Measurements from ENCODE around the gene SH3BP1. TPM values are rescaled to one million over a fixed set of nuclear protein-coding genes. Genes with fewer than 3 reads are reported as not detected.

Gene SH3BP1
- polyA plus RNA-seq, 1 donor: 10.5 TPM

DNA sequence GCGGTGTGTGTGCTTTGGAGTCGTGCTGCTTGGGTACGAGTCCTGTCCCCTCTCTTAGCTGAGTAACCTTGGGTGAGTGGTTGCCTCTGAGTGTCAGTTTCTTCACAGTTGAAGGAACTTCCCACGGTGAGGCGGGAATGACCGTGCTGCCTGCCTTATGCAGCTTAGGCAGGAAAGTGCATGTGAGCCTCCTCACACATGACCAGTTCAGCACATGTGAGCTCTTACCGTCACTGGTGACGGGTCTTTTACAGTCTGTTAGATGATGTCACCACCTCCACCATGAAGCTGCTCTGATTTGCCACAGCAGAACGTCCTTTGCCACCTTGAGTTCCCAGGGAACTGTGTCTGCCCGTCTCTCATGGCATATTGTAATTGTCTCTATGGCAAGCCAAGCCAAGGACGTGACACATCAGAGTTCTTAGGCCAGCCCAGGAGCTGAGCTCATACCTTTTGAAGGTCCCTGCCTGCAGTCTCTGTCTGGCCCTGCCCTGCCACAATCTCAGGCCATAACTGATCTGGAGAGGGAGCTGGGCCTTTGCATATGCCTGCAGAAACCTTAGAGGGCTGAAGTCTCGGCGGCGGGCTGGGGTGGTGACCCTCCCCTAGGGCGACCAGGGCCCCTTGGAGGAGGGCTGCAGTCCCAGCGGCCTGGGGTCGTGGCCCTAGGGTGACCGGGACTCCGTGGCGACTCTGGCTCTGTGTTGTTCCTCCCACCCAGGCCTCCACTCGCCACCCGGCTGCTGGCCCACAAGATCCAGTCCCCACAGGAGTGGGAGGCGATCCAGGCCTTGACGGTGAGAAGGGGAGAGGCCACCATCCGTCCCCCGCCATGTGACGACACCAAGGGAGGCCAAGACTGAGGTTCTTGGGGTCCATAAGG, 23.0 kb upstream of the SH3BP1 start:
- DNase-seq (ENCODE audit: low read depth): no peak

DNA sequence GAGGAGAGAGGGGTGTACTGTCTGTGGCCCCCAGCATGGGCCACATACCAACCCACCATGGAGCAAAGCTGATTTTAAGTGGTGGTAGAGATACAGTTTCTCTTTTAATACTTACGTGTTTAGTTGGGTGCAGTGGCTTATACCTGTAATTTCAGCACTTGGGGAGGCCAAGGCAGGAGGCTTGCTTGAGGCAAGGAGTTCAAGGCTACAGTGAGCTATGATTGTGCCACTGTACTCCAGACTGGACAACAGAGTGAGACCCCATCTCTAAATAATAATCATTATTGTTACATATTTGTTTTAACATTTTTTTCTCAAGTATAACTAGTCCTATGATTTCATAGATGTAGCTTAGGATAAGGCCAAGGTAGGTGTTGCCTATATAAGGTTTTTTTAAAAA, 22.0 kb upstream of the SH3BP1 start:
- no peak for DNase-seq (ENCODE audit: low read depth)

DNA sequence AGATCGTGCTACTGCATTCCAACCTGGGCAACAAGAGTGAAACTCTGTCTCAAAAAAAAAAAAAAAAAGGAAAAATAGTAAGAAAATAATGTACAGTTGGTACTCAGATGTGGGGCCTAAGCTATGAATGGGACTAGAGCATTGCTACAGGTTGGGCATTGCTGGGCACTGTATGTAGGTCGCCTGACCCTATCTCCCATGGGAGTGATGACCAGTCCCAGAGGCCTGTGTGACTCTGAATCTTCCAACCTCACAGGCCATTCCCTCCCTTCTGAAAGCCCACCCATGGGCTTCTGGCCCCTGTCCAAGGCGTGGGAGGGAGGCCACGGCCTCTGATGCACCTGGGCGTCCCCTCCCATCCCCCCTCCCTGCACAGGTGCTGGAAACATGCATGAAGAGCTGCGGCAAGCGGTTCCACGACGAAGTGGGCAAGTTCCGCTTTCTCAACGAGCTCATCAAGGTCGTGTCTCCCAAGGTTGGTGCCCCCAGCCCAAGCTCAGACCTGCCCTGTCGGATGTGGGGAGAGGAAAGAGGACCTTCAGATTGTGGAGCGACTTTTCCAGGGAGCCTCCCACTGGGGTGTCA, 21.3 kb upstream of the SH3BP1 start:
- DNase-seq (ENCODE audit: low read depth): no peak

DNA sequence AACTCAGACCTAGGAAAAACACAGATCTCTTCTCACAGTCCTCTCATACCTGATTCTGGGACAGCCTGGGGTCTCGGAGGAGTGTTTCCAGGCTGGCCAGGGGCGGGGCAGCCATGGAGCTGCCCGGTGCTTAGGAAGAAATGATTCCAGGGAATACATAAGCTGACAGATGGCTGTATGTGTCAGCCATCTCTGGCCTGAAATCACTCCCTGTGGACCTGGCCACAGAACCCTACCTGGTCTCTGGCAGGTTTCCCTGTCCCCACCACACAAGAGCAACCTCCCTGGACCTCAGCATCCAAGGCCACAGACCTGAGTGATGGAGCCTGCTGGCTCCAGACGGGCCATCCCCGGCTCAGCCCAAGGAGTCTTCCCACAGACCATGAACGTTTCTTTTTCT, 20.8 kb upstream of the SH3BP1 start:
- DNase-seq (ENCODE audit: low read depth): no peak

DNA sequence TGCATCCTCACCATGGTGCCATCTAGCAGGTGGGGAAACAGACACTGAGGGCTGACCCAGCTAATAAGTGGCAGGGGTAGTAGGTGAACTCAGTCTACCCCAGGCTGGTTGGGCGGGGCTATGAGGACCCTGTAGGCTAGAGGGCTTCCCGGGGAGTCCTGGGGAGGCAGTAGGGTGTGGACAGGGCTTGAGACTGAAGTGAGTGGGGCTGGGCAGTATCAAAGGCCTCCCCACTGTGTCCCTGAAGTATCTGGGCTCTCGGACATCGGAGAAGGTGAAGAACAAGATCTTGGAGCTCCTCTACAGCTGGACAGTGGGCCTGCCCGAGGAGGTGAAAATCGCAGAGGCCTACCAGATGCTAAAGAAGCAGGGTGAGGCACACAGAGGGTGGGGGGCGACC, 19.5 kb upstream of the SH3BP1 start:
- no peak for DNase-seq (ENCODE audit: low read depth)

DNA sequence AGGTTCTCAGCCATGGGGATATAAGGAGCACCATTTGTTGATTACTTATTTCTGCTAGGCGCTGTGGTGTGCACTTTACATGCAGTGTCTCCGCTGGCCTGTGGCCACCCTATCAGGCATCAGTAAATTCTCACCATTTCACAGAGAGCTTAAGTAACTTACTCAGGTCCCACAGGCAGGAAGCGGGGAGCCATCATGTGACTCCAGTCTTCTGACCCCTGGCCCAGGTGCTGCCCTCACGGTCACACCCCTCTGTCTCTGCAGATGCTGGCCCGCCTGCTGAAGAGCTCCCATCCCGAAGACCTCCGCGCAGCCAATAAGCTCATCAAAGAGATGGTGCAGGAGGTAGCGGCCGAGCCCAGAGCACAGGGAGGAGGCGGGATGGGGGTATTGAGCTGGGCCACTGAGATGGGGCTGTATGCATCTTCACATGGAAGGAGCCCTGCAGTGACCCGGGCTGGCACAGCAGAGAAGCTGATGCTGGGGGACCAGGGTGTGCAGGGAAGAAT, 18.1 kb upstream of the SH3BP1 start:
- no peak for DNase-seq (ENCODE audit: low read depth)

DNA sequence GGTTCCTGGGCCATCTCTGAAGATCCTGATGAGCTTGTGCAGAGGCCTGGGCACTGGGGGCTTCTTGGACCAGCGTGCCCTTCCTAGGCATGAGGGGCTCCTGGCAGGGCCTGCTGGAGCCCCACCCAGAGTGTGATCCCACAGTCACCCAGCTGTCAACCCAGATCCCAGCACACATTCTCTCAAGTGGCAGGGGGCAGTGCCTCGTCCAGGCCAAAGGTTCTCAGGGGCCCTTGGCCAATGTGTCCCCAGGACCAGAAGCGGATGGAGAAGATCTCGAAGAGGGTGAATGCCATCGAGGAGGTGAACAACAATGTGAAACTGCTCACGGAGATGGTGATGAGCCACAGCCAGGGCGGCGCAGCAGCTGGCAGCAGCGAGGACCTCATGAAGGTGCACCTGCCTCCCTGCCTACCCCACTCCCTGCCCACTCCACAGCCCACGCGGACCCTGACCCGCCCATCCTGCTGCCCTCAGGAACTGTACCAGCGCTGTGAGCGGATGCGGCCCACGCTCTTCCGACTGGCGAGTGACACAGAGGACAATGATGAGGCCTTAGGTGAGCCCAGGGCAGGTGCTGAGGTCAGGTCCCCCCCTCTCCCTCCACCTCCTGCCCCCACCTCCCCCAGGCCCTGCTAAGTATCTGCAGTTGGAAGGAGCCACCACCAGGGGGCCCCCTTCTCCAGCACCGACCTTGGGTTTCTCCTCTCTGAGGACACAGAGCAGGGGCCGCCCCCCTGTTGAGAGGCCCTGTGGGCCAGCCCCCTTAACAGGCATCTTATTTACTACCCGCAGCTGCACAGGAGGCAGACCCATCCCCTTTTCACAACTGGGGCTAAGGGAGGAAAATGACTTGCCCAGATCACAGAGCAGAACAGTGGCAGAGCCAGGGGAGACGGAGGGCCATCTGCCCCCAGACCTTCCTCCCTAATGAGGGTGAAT, 16.1 kb upstream of the SH3BP1 start:
- no peak for DNase-seq (ENCODE audit: low read depth)

DNA sequence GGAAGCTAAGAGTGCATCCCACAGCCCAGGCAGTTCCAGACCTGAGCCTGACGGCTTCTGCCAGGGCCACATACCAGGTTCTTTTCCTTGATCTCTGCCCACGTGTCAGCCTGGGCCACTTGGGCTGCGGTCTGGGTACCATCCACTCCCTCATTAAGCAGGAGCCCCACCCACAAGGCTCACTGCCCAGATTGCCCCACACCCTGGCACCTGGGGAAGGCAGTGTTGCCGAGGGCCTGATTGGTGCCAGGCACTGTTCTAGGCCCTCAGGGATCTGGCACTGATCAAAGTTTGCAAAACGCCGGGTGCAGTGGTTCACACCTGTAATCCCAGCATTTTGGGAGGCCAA, 15.5 kb upstream of the SH3BP1 start:
- no peak for DNase-seq (ENCODE audit: low read depth)

DNA sequence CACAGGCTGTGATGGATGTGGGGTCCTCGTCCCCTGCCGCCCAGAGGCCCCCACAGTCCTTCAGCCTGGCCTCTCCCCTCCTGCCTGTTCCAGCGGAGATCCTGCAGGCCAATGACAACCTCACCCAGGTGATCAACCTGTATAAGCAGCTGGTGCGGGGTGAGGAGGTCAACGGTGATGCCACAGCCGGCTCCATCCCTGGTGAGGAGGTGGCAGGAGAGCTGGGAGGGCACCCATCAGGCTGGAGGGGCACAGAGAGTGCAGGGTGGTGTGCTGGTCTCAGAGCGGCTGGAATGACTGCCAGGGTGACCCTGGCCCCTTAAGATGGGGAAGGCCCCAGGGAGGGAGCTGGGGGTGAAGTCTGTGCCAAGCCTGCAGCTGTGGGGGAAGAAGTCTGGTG, 14.6 kb upstream of the SH3BP1 start:
- DNase-seq (ENCODE audit: low read depth): no peak

DNA sequence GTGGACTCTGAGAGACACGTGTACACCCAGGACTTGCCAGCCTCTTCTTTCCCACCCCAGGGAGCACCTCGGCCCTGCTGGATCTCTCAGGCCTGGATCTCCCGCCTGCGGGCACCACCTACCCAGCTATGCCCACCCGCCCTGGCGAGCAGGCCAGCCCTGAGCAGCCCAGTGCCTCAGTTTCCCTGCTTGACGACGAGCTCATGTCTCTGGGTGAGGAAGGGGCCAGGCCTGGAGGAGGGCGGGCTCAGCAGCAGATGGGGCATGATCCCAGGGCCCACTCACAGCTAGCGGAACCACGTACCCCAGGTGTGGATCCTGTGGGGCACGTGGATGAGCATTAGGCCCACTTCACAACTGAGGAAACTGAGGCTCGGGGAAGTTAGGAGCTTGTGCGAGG, 13.7 kb upstream of the SH3BP1 start:
- no peak for DNase-seq (ENCODE audit: low read depth)

DNA sequence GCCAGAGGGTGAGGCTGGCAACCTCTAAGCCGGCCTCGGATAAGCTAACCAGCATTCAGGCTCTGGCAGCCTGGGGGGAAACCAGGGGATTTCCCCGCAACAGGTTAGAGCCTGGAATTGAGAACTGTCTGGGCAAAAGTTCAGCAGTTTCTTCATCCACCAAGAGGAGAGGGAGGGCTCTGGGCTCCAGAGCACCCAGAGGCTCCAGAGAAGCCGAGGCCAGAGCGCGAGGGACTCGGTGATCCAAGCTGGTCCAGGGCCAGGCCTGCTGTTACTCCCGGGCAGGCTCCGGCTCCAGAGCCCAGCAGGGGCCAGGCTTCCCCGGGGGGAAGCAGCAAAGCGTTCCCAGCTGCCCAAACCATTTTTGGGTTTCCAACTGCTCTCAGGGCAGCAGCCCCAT, 13.3 kb upstream of the SH3BP1 start:
- no peak for DNase-seq (ENCODE audit: low read depth)

DNA sequence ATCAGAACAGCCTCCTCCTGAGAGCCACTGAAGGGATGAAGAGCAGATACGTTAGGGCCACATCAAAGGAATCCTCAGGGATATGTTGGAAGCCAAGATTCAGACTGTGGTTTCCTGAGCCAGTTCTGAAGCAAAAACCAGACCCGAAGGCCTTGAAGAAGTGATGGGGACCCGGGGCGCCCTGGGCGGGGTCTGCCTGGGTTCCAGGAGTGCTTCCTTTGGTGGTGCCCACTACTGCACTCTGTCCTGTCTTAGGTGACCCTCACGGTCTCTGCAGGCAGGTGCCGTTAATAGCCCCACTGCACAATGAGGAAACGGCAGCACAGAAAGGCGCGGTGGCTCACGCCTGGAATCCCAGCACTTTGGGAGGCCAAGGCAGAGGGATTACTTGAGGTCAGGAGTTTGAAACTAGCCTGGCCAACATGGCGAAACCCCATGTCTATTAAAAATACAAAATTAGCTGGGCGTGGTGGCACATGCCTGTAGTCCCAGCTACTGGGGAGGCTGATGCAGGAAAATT, 12.9 kb upstream of the SH3BP1 start:
- no peak for DNase-seq (ENCODE audit: low read depth)

DNA sequence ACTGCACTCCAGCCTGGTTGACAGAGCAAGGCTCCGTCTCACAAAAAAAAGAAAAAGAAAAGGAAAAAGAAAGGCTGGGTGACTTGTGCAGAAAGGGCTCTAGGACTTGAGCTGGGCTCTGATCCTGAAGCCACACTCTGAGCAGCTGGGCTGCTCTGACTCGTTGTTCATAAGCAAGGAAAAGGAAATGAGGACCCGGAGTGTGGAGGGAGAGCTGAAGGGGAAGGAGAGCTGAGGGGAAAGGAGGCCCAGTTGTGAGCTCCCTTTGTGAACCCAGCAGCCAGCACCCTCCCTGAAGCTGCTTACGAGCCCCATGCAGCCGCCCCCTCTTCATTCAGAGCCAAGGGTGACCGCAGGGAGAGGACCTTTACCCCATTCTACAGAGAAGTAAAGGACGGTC, 12.3 kb upstream of the SH3BP1 start:
- DNase-seq (ENCODE audit: low read depth): no peak

DNA sequence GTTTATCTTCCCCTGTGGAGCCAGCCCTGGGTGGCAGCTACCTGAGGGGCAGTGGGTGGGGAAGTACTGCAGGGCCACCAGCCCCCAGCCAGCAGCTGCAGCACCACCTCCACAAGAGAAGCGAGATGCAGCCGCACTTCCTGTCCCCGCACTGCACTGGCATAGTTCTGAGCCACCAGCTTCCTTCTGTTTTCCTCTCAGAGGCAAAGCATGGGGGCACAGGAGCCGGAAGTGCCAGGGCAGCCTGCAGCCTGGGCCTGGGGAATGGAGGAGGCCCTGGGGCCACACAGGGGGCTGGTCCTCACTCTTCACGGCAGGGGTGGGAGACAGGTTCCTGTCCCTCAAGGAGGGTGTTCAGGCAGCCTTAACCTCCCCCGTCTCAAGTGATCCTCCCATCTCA, 11.9 kb upstream of the SH3BP1 start:
- no peak for DNase-seq (ENCODE audit: low read depth)

DNA sequence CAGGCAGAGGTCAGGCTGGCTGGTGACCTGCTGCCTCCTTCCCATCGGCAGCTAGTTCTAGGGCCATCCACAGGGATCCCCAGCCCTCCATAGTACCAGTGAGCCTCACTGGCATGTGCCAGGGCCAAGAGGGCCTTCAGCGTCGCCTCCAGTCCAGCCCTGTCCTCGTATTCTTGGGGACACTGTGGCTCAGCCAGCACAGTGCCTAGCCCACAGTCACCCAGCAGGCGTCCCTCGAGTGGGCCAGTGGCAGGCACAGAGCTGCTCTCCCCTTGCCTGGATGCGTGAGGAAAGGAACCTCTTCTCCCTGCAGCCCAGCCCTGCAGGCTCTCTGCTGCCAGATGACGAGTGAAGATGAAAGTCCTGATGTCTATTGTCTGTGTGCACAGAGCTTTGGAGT, 10.6 kb upstream of the SH3BP1 start:
- DNase-seq (ENCODE audit: low read depth): no peak

DNA sequence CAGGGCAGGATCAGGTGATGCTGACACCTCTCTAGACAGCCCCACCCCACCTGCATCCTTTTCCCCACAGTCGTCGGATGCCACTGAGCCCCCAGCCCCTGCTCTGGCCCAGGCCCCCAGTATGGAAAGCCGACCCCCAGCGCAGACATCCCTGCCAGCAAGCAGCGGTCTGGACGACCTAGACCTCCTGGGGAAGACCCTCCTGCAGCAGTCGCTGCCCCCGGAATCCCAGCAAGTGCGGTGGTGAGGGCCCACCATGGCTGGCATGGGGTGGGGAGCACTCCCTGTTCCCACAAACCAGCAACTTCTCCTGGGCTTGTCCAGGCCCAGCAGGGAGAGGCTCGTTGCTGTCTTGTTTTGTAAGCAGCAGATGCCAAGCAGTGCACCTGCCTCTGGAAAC, 9.5 kb upstream of the SH3BP1 start:
- no peak for DNase-seq (ENCODE audit: low read depth)

DNA sequence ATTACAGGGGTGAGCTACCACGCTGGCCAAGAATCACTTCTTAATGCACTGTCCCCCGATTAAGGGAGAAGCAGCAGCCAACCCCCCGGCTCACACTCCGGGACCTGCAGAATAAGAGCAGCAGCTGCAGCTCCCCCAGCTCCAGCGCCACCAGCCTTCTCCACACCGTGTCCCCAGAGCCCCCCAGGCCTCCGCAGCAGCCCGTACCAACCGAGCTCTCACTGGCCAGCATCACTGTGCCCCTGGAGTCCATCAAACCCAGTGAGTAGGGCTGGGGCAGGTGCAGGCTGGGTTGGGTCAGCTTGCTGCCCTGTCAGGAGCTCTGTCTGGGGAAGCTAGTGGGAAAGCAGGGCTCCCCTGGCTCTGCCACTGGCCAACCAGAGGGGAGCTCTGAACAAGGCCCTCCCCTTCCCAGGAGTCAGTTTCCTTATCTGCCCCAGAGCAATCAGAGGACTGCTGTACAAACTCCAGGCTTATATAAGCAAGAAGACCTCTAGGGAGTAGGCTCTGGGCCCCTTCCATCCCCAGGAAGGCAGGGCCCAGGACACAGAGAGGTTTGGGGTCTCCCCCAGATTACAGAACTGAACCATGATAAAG, 8.5 kb upstream of the SH3BP1 start:
- no peak for DNase-seq (ENCODE audit: low read depth)

DNA sequence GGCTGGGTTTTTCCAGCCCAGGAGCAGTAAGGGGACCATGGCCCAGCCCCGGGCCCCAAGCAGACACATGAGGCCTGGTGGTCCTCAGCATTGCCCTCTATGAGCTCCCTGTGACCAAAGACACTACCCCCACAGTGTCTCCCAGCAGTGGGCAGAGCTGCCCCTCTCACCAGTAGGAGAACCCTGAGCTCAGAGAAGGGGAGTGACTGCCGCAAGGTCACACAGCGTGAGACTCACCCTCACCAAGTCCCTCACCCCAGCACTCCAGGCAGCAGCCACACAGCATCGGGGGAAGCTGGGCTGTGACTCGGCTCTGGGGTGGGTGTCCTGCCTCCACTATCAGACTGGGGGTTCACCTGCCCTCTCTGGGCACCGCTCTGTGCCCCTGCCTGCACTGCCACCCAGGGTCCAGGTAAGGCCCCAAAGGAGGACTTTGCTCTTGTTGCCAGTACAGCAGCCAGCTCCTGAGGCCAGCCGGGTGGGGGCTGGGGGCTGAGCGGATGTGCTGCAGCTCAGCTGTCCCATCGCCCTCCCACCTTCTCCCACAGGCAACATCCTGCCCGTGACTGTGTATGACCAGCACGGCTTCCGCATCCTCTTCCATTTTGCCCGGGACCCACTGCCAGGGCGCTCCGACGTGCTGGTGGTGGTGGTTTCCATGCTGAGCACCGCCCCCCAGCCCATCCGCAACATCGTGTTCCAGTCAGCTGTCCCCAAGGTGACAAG, 7.9 kb upstream of the SH3BP1 start:
- no peak for DNase-seq (ENCODE audit: low read depth)

DNA sequence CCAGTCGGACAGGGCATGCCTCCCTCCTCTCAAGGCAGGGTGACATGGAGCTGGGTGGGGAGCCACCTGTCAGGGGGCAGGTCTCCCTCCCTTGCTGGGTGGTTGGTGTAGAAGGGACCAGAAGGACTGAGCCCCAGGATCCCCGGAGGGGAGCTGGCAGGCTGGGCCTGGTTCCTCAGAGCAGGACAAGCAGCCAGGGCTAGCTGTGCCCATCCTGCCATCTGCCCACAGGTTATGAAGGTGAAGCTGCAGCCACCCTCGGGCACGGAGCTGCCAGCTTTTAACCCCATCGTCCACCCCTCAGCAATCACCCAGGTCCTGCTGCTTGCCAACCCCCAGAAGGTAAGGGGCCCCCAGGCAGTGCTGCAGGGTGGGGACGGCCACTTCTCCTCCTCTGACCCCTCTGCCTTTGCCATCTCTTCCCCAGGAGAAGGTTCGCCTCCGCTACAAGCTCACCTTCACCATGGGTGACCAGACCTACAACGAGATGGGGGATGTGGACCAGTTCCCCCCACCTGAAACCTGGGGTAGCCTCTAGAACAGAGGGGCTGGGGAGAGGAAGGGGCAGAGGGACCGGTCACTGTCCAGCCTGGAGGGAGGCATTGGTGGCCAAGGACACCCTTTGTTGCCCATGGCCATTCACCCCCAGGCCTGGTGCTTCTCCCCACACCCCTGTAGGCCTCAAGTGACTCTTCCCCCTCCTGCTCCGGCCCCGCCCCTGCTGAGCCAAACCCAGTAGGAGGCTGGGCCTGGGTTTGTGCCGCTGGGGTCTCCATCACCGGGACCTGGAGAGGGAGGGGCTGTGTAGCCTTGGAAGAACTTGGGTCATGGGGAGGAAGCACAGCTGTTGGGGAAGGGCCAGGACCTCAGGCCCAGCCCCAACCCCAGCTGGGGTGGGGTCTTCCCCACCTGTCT, 7.0 kb upstream of the SH3BP1 start:
- DNase-seq (ENCODE audit: low read depth): no peak

DNA sequence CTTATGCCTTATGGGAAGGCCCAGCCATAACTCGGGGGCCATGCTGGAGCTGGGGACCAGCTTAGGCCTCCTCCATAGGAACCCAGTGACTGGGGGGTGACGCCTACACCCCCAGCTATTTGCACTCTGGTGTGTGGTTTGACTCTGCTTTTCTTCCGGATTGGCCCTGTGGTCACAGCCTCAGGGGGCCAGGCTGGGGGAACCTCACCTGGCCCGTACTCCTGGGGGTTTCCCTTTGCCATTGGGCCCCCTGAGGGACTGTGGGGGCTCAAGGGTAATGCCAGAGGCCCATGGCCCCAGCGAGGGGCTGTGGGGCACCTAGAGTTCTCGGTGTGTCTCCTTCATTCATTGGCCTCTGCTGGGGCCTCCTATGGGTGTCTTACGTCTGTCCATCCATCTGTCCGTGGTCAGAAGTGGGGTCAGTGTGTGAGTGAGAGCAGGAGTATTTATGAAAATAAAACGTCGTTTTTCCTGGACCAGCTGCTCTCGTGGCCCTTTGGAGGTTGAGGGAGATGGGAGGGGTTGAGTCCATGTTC, 6.3 kb upstream of the SH3BP1 start:
- DNase-seq (ENCODE audit: low read depth): no peak

Data from forelimb muscle (tissue), 1 donor.